SH-SY5Y (cell line): ENCODE measurements around the gene SYNGR2.

ENCODE experiments used
- GATA2 ChIP-seq: IDR thresholded peaks from 2 replicates; pipeline ENCODE4 v1.6.1; 2011; ENCODE audit warnings: mild to moderate bottlenecking, low read depth, low read length
- GATA3 ChIP-seq: IDR thresholded peaks from 2 replicates; pipeline ENCODE4 v1.6.1; 2011; ENCODE audit warnings: low read depth, mild to moderate bottlenecking, low read length, moderate library complexity

GRCh38 chr17:78164748-78165607 is 3.4 kb upstream of the SYNGR2 start:
- TF ChIP-seq GATA2 = no peak
- TF ChIP-seq GATA3 = no peak
